SK-N-SH treated with all-trans-retinoic acid at 6 μM for 48 hours (cell line): ENCODE measurements around the gene DOCK7.

Experiments
- ATAC-seq: fragments of 200-7000 bp; cut with Tn5 transposase; 3 replicates; pipeline ENCODE4 v1.9.1; 2020; ENCODE audit warnings: mild to moderate bottlenecking, moderate library complexity
- ARNTL ChIP-seq: fragments of 450-650 bp; formaldehyde crosslinking; IDR thresholded peaks from 2 replicates; pipeline ENCODE4 v1.5.0; 2020; ENCODE audit warnings: low read depth, mild to moderate bottlenecking, moderate library complexity, borderline replicate concordance
- BACH2 ChIP-seq: fragments of 250-450 bp; sonication (Bioruptor Pico); IDR thresholded peaks from 2 replicates; pipeline ENCODE4 v1.9.0; 2021; ENCODE audit warnings: mild to moderate bottlenecking, borderline replicate concordance
- CREB5 ChIP-seq: fragments of 250-450 bp; sonication (Bioruptor Pico); IDR thresholded peaks from 2 replicates; pipeline ENCODE4 v1.5.1; 2020; ENCODE audit warnings: low read depth, mild to moderate bottlenecking, moderate library complexity
- CSDC2 ChIP-seq: fragments of 250-450 bp; sonication (Bioruptor Pico); IDR thresholded peaks from 2 replicates; pipeline ENCODE4 v1.5.0; 2020; ENCODE audit warnings: mild to moderate bottlenecking, moderate library complexity
- SNAI2 ChIP-seq: fragments of 250-450 bp; sonication (Bioruptor Pico); IDR thresholded peaks from 2 replicates; pipeline ENCODE4 v1.5.0; 2020; ENCODE audit warnings: mild to moderate bottlenecking, moderate library complexity
- TCF4 ChIP-seq: fragments of 250-450 bp; sonication (Bioruptor Pico); IDR thresholded peaks from 2 replicates; pipeline ENCODE4 v1.8.0; 2021; ENCODE audit warnings: mild to moderate bottlenecking, moderate library complexity, borderline replicate concordance
- TOX ChIP-seq: fragments of 250-450 bp; sonication (Bioruptor Pico); IDR thresholded peaks from 2 replicates; pipeline ENCODE4 v1.8.0; 2021; ENCODE audit warnings: mild to moderate bottlenecking, moderate library complexity, borderline replicate concordance
- TSHZ2 ChIP-seq: fragments of 250-450 bp; sonication (Bioruptor Pico); IDR thresholded peaks from 2 replicates; pipeline ENCODE4 v1.5.0; 2020; ENCODE audit warnings: mild to moderate bottlenecking, moderate library complexity
- ZC3H10 ChIP-seq: fragments of 250-450 bp; sonication (Bioruptor Pico); IDR thresholded peaks from 2 replicates; pipeline ENCODE4 v1.5.1; 2021; ENCODE audit warnings: mild to moderate bottlenecking, moderate library complexity
- ZFP30 ChIP-seq: fragments of 450-650 bp; formaldehyde crosslinking; IDR thresholded peaks from 2 replicates; pipeline ENCODE4 v1.5.0; 2022; ENCODE audit warnings: mild to moderate bottlenecking, moderate library complexity
- ZNF565 ChIP-seq: fragments of 450-650 bp; formaldehyde crosslinking; conservative IDR thresholded peaks from 2 replicates; pipeline ENCODE4 v1.5.0; 2020; ENCODE audit warnings: low read depth, mild to moderate bottlenecking, moderate library complexity
- ZNF8 ChIP-seq: fragments of 450-650 bp; formaldehyde crosslinking; IDR thresholded peaks from 2 replicates; pipeline ENCODE4 v1.5.0; 2020; ENCODE audit warnings: mild to moderate bottlenecking, moderate library complexity
- TF ChIP-seq, protein P1 (sequence below): fragments of 250-450 bp; sonication (Bioruptor Pico); IDR thresholded peaks from 2 replicates; pipeline ENCODE4 v1.8.0; 2020; ENCODE audit warnings: mild to moderate bottlenecking, moderate library complexity, borderline replicate concordance
- TF ChIP-seq, protein P2 (sequence below): fragments of 250-450 bp; sonication (Bioruptor Pico); IDR thresholded peaks from 2 replicates; pipeline ENCODE4 v1.8.0; 2021; ENCODE audit warnings: low read depth, mild to moderate bottlenecking, moderate library complexity, borderline replicate concordance

DOCK7 gene

GRCh38 chr1:62608905-62609304 lies 79.3 kb downstream of the DOCK7 start:
- no peak for TF ChIP-seq TOX
- TF ChIP-seq CREB5 (CRISPR knock-in tag), result no peak
- TF ChIP-seq, protein P1, sequence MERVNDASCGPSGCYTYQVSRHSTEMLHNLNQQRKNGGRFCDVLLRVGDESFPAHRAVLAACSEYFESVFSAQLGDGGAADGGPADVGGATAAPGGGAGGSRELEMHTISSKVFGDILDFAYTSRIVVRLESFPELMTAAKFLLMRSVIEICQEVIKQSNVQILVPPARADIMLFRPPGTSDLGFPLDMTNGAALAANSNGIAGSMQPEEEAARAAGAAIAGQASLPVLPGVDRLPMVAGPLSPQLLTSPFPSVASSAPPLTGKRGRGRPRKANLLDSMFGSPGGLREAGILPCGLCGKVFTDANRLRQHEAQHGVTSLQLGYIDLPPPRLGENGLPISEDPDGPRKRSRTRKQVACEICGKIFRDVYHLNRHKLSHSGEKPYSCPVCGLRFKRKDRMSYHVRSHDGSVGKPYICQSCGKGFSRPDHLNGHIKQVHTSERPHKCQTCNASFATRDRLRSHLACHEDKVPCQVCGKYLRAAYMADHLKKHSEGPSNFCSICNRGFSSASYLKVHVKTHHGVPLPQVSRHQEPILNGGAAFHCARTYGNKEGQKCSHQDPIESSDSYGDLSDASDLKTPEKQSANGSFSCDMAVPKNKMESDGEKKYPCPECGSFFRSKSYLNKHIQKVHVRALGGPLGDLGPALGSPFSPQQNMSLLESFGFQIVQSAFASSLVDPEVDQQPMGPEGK (CRISPR knock-in tag), result no peak
- no peak for TF ChIP-seq ZC3H10 (CRISPR knock-in tag)
- TF ChIP-seq ZNF8 (CRISPR knock-in tag), result no peak
- TF ChIP-seq, all 23 proteins: peak for 0
- no peak for ATAC-seq

DNA sequence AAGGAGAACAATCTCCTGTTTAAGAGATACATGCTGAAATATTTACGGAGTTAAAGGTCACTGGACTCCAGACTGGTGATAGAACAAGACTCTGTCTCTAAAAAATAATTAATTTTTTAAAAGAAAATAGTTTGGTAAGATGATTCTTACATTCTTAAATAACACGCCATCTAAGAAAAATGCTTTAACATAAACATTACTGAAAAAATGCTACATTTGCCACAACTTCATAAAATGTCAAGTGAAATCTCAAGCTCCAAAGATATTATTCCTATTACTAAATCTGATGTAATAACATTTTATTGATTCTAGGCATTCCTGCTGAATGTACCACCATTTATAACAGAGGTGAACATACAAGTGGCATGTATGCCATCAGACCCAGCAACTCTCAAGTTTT lies 86.7 kb downstream of the DOCK7 start:
- no peak for TF ChIP-seq CSDC2 (CRISPR knock-in tag)
- no peak for TF ChIP-seq TOX
- TF ChIP-seq BACH2, result no peak
- TF ChIP-seq TCF4 (CRISPR knock-in tag), result no peak
- no peak for TF ChIP-seq ARNTL (CRISPR knock-in tag)
- TF ChIP-seq ZFP30, result no peak
- no peak for TF ChIP-seq ZC3H10 (CRISPR knock-in tag)
- no peak for TF ChIP-seq ZNF8 (CRISPR knock-in tag)
- no peak for TF ChIP-seq TSHZ2 (CRISPR knock-in tag)
- TF ChIP-seq CREB5 (CRISPR knock-in tag), result no peak
- TF ChIP-seq, protein P2, sequence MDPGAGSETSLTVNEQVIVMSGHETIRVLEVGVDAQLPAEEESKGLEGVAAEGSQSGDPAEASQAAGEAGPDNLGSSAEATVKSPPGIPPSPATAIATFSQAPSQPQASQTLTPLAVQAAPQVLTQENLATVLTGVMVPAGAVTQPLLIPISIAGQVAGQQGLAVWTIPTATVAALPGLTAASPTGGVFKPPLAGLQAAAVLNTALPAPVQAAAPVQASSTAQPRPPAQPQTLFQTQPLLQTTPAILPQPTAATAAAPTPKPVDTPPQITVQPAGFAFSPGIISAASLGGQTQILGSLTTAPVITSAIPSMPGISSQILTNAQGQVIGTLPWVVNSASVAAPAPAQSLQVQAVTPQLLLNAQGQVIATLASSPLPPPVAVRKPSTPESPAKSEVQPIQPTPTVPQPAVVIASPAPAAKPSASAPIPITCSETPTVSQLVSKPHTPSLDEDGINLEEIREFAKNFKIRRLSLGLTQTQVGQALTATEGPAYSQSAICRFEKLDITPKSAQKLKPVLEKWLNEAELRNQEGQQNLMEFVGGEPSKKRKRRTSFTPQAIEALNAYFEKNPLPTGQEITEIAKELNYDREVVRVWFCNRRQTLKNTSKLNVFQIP, result no peak
- TF ChIP-seq, all 23 proteins: peak for 0
- ATAC-seq, result no peak

DNA sequence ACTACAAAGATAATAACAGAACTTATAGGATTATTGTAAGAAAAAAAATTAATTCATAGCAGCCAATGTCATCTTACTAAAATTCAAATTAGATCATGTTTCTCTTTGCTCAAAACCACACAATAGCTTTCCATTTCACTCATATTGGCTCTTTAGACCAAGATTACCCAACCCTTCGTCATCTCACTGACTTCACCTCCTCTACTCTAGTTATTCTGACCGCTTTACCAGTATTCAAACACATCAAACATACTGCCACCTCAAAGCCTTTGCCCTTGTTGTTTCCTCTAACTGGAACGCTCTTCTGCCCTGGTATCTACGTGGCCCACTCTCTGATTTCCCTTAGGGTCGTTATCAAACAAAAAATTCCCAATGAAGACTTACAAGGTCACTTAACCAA lies 89.1 kb downstream of the DOCK7 start:
- ATAC-seq, result no peak
- no peak for TF ChIP-seq SNAI2 (CRISPR knock-in tag)

- TF ChIP-seq TSHZ2 (CRISPR knock-in tag) (no peak), CSDC2 (CRISPR knock-in tag) (no peak), CREB5 (CRISPR knock-in tag) (no peak), ZNF565 (CRISPR knock-in tag) (no peak), ZC3H10 (CRISPR knock-in tag) (no peak)
- TF ChIP-seq, protein P1 (CRISPR knock-in tag), result no peak
Measured at GRCh38 chr1:62597281-62597680, 90.9 kb downstream of the DOCK7 start, which contains the start of gene ANGPTL3. ANGPTL3 (plus strand) TSS chr1:62597520; CDS start chr1:62597567, 47 bp downstream.

More at GRCh38 chr1:62597281-62597680, 90.9 kb downstream of the DOCK7 start, which contains the start of gene ANGPTL3:
- ATAC-seq, result no peak
